CD4-positive, alpha-beta T cell treated with Interleukin-15 for 4 hours (primary cell): ENCODE measurements around the gene PPP1R37.

Experiments
- DNase-seq: peaks from one replicate; pipeline ENCODE4 v3.0.0-alpha.2; 2020; ENCODE audit warnings: low spot score

PPP1R37 gene

GRCh38 chr19:45169602-45170001, 76.6 kb downstream of the PPP1R37 start:
- DNase-seq = no peak

- DNase-seq = no peak
Observed at GRCh38 chr19:45170146-45171106, 77.4 kb downstream of the PPP1R37 start.

GRCh38 chr19:45171211-45171623, 78.2 kb downstream of the PPP1R37 start:
- DNase-seq = peak; percentile 83

GRCh38 chr19:45172173-45172572, 79.2 kb downstream of the PPP1R37 start:
- peak; percentile 52 for DNase-seq

- no peak for DNase-seq
Observed at GRCh38 chr19:45172611-45173208, 79.7 kb downstream of the PPP1R37 start.

- DNase-seq = no peak
Observed at GRCh38 chr19:45173816-45174215, 80.8 kb downstream of the PPP1R37 start.

- no peak for DNase-seq
Observed at GRCh38 chr19:45175515-45176345, 82.8 kb downstream of the PPP1R37 start.

GRCh38 chr19:45177817-45178261, 84.9 kb downstream of the PPP1R37 start, which contains the start of gene TRAPPC6A:
TSS of gene TRAPPC6A (minus strand) at chr19:45178237. CDS start at chr19:45178218, 19 bp downstream.
- peak; percentile 53 for DNase-seq

GRCh38 chr19:45178262-45179071, 85.5 kb downstream of the PPP1R37 start, which contains the start of gene BLOC1S3:
TSS of gene BLOC1S3 (plus strand) at chr19:45178784. CDS start at chr19:45179297, 513 bp downstream.
- peak; percentile 100 for DNase-seq

GRCh38 chr19:45179072-45179891, 86.3 kb downstream of the PPP1R37 start:
- DNase-seq = peak; percentile 16

GRCh38 chr19:45179892-45180370, 87.0 kb downstream of the PPP1R37 start:
- DNase-seq = no peak

GRCh38 chr19:45180936-45181335, 88.0 kb downstream of the PPP1R37 start:
- no peak for DNase-seq

- no peak for DNase-seq
Observed at GRCh38 chr19:45182758-45183157, 89.8 kb downstream of the PPP1R37 start.

GRCh38 chr19:45184115-45184514, 91.1 kb downstream of the PPP1R37 start:
- no peak for DNase-seq

- no peak for DNase-seq
Observed at GRCh38 chr19:45186509-45187334, 93.7 kb downstream of the PPP1R37 start.

- peak; percentile 64 for DNase-seq
Observed at GRCh38 chr19:45187421-45188100, 94.6 kb downstream of the PPP1R37 start.

GRCh38 chr19:45189971-45190370, 97.0 kb downstream of the PPP1R37 start:
- DNase-seq = no peak

GRCh38 chr19:45191375-45191774, 98.4 kb downstream of the PPP1R37 start:
- no peak for DNase-seq

- no peak for DNase-seq
Observed at GRCh38 chr19:45195764-45196163, 102.8 kb downstream of the PPP1R37 start.
